Hematopoietic multipotent progenitor cell treated with erythropoietin and hydrocortisone succinate and interleukin-3 and kit ligand, for 17 days (in vitro differentiated cells): ENCODE data around the gene DTX2.
"Not testable (repeated sequence)": the region's sequence is repeated elsewhere in the genome, so short reads cannot be mapped to it uniquely, and the experiment has no call there.

Experiments
- DNase-seq: peaks from one replicate; pipeline ENCODE4 v3.0.0-alpha.2; 2015; ENCODE audit warnings: low spot score

Gene DTX2

DNA sequence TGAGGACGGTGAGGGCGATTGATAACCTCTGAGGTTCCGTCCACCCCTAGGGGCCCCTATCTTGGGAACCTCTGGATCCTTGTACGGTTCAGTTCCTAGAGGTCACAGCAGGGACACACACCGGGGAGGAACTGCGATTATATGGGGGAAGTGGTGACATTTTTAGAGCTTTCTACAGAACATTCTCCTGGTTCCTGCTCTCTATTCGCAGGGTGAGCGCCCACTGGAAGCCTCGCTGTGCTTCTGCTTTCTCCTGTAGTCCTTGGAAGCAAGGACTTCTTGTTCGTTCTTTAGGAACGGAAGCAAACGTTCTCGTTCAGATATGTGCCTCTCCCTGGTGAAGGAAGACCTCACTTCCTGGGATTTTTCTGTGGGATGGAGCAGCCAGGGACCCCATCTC lies 26.5 kb downstream of the DTX2 start:
- not testable (repeated sequence) for DNase-seq

DNA sequence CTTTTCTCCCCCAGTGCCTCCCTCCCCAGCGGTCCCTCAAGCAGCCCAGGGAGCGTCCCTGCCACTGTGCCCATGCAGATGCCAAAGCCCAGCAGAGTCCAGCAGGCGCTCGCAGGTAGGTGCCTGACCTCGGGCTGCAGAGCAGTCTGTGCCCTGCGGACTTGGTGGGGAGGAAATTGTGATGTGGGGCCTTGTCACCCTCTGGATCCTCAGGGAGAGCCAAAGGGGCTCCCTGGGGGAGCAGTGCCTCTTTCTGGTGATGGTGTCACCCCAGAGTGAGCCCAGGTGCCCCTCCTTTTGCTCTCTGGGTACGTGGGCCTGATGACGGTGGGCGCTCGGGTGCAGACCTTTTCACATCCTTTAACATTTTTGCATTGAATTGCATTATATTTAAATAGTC lies 30.6 kb downstream of the DTX2 start:
- DNase-seq = not testable (repeated sequence)

DNA sequence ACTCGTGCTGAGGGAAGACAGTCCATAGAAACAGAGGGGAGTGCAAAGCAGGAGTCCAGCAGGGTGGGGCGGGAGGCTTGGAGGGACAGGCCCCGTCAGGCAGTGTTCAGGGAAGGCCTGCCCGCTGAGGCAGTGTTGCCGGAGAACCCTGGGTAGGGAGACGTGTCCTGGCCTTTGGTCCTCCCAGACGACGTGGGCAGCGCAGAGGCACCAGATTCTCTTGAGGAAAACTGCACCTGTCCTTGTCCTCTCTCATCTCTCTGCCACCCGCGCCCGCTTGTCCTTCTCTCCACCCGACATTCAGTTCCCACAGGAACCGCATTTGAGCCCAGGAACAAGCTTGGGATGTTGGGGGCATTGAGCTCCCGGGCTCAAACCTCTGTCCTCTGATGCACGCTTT lies 34.2 kb downstream of the DTX2 start:
- DNase-seq = not testable (repeated sequence)

DNA sequence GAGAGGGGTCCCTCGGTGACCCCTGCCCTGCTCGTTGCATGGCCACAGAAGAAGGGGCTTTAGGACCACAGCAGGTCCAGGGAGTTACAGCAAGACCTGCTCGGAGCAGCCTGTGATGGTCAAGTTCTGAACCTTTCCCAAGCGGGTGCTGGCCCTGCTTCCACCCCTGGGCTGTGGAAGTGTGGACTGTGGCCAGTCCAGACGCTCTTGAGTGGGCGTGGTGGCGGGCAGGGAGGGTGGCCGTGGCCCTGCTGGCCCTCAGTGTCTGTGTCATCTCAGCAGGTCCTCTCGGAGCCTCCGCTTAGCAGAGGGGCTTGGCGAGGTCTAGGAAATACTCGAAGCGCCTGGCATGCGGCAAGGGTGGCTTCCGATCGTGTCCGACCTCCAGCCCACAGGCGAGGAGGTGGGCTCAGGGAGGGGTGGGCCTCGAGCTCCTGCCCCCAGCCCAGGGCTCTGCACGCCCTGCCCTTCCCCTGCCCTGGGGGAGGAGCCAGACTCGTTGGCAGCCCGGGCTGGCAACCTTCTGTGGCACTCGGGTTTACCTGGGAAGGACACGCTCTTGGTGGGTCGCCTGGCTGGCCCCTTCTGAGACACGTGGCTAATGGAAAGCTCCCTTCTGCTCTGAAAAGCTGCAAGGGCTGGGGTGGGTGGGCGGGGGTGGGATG lies 36.5 kb downstream of the DTX2 start:
- DNase-seq = not testable (repeated sequence)

DNA sequence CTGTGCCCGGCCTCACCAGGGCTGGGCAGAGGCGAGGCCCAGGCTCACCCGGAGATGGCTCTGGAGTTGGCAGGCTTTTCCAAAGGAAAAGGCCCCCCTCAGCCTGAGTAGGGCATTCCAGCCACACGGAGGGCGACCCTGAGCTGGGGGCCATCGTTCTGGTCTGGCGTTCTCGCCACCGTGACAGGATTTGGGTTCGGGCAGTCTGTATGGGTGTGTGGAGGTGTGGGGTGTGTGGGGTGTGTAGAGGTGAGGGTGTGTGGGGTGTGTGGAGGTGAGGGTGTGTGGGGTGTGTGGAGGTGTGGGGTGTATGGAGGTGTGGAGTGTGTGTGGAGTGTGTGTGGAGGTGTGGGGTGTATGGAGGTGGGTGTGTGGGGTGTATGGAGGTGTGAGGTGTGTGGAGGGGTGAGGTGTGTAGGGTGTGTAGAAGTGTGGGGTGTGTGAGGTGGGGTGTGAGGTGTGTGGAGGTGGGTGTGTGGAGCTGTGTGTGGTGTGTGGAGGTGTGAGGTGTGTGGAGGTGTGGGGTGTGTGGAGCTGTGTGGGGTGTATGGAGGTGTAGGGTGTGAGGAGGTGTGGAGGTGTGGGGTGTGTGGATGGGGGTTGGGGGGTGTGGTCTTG lies 37.2 kb downstream of the DTX2 start:
- not testable (repeated sequence) for DNase-seq

DNA sequence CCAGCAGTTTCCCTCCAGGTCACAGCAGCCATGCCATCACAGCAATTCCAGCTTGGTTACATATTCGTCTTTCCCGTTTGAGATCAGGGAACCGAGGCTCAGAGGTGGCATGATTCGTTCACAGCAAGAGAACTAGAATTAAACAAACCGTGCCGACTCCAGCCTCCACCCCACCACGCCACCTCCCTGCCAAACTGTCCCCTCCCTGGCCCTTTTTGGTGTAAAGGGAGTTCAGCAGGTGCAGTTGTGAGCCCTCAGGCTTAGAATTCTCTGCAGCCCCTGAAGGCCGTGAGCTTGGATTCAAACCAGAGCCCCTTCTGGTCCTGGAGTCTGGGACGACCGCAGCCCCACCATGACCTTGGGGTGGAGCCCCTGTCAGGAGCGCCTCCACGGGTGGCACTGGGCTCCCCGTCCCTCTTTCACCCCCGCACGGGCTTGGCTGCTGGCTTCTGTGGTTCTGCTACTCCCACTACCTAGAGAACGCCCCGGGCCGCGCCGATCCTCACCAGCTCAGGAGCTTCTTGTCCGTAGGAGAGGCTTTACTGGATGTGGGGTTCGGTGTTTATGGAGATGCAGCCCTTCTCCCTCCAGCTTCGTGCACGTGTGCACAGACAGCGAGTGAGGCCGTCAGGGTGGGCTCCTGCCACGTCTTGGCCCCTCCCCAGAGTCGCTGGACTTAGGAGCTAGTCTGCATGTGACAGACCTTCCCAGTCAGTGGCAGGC lies 37.9 kb downstream of the DTX2 start:
- not testable (repeated sequence) for DNase-seq

DNA sequence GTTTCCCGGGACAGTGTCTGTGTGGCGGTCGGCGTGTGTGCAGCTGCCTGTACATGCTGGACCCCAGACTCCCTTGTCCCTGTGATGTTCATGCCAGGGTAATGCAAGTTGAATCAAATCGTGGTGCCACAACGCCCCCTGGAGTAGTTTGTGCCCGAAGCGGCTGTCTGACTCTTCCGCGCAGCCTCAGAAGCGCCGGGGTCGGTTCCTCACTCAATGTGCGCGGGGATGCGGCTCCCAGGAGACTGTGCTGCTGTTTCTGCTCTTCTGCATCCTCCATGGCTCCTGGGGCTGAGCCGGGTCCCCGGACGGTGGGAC lies 38.4 kb downstream of the DTX2 start:
- DNase-seq = not testable (repeated sequence)

DNA sequence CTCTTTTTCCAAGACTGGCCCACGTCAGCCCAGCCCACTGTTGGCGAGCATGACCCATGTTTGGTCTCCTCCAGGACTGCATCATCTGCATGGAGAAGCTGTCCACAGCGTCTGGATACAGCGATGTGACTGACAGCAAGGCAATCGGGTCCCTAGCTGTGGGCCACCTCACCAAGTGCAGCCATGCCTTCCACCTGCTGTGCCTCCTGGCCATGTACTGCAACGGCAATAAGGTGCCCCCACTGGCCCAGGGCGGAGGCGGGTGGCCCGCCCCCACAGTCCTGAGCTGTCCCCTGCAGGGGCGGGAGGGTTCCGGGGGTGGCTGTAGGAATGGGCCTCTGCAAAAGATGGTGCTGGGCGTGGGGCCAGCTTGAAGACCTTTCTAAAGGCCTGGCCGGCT lies 40.7 kb downstream of the DTX2 start:
- not testable (repeated sequence) for DNase-seq

DNA sequence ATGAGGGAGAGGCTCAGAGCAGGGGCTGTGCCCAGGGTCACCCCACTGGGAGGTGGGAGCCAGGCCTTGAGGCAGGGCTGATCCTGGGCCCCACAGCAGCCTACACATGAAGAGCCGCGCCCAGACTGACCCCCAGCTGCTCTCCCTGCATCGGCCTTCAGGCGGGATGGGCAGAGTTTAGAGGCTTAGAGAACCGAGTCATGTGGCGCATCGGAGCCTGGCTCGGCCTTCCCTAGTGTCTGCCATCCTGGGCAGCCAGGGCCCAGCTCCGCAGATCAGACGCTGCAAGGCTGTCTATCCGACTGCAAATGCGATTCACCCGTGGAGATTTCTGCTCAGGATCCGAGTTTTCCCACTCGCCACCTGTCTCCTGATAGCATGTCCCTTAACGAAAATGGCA lies 41.3 kb downstream of the DTX2 start:
- not testable (repeated sequence) for DNase-seq

DNA sequence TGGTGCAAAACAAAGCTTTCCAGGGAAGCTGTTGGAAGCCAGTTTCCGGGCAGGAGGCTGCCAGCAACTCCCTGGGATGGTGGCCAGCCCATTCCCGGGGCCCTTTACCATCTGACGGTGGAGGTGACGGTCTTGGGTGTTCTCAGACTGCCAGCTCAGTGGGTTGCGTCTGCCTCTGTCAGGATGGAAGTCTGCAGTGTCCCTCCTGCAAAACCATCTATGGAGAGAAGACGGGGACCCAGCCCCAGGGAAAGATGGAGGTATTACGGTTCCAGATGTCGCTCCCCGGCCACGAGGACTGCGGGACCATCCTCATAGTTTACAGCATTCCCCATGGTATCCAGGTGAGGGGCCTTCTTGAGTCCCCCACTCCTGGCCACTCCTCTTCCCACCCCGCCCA lies 41.7 kb downstream of the DTX2 start:
- not testable (repeated sequence) for DNase-seq

DNA sequence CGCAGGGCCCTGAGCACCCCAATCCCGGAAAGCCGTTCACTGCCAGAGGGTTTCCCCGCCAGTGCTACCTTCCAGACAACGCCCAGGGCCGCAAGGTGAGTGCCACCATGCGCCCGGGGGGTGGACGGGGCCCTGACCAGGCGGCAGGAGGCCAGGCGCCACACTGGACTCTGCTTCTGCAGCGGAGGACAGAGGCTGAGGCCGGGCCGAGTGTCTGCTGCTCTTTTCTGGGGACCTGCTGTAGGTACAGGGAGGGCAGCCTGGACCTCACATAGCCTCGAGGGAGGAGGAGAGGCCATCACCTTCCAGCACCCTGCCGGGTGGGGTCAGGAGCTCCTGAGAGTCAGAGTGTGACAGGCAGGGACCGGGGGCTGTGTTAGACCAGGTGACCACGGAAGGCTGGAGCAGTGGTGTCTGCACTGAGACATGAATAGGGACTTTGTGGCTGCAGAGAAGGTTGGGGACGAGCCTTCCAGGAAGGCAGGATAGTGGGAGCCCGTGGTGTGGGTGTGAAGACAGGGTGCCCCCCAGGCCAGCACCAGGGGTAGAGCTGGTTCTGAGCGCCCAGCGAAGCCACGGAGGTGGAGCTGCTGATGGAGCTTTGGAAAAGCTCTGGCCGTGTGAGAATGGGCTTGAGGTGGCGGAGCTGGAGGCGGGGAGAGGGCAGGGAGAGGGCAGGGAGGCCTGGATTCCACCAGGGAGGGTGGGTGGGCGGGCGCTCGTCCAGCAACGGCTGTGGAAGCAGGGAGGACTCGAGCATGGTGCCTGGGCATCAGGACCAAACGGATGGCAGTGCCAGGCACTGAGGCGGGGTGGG lies 43.0 kb downstream of the DTX2 start:
- not testable (repeated sequence) for DNase-seq

DNA sequence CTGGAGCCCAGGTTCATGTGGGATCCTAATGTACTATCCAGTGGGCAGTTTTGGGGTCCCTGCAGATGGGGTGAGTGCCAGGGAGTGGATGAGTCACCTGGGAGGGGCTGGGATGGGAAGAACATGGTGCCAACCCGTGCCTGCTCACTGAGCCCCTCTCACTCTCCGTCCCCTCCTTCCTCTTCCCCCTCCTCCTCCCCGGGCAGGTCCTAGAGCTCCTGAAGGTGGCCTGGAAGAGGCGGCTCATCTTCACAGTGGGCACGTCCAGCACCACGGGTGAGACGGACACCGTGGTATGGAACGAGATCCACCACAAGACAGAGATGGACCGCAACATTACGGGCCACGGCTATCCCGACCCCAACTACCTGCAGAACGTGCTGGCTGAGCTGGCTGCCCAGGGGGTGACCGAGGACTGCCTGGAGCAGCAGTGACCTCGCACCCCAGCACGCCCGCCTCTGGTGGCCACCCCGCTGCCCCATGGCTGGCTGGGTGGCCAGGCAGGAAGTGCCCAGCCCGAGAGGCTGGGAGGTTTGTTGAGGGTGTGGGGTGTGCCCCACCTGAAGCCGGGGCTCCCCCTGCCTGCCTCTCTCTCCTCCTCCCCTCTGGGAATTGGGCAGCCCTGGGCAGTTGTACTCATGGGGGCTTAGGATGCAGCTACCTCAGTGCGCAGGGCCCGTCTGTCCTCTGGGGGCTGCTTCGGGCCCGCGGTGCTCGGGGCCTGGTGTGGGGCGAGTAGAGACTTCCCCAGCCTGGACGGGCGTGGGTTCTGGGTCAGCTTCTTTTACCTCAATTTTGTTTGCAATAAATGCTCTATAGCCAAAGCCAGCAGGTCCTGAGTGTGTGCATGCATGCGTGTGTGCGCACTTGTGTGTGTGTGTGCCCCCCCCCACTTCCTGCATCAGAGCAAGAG lies 43.9 kb downstream of the DTX2 start:
- no peak for DNase-seq

DNA sequence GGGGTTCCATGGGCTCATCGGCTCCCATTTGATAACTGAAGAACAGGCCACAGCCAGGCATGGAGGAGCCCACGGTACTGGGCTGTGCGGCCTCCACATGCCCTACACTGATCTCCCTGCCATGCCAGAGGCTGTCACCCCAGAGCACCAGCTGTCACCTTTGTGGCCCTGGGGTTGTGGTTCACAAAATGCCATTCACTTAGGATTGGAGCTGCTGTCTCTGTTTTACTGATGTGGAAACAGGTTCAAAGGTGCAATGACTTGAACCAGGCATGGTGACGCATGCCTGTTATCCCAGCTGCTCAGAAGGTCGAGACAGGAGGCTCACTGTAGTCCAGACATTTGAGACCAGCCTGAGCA lies 44.6 kb downstream of the DTX2 start:
- no peak for DNase-seq

DNA sequence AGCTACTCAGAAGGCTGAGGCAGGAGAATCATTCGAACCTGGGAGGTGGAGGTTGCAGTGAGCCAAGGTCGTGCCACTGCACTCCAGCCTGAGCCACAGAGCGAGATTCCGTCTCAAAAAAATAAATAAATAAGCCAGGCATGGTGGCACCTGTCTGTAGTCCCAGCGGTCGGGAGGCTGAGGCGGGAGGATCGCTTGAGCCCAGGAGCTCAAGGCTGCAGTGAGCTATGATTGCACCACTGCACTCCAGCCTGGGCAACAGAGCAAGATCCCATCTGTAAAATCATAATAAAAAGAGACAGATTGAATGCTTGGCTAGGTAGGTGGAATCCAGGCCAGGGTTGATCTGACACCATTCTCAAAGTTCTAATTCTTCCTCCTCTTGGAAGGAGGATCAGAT lies 45.1 kb downstream of the DTX2 start:
- DNase-seq = not testable (repeated sequence)

DNA sequence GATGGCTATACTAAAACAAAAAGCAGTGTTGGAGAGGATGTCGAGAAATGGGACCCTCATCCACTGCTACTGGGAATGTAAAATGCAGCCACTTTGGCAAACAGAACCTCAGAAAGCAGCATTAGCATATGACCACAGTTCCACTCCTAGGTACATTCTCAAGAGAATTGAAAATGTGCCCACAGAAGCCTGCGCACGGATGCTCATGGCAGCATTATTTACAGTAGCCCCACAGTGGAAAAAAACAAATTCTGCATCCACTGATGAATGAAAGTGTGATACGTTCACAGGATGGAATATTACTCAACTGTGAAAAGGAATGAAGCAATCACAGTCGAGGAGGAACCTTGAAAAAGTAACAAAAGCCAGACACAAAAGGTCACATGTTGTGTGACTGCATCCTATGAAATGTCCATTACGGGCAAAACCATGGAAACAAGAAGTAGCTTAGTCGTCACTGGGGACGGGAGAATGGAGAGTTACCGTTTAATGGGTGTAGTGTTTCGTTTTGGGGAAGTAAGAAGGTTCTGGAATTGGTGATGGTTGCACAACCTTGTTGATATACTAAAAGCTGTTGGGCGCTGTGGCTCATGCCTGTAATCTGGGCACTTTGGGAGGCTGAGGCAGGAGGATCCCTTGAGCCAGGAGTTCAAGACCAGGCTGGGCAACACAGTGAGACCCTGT lies 46.4 kb downstream of the DTX2 start:
- peak; percentile 1 for DNase-seq

DNA sequence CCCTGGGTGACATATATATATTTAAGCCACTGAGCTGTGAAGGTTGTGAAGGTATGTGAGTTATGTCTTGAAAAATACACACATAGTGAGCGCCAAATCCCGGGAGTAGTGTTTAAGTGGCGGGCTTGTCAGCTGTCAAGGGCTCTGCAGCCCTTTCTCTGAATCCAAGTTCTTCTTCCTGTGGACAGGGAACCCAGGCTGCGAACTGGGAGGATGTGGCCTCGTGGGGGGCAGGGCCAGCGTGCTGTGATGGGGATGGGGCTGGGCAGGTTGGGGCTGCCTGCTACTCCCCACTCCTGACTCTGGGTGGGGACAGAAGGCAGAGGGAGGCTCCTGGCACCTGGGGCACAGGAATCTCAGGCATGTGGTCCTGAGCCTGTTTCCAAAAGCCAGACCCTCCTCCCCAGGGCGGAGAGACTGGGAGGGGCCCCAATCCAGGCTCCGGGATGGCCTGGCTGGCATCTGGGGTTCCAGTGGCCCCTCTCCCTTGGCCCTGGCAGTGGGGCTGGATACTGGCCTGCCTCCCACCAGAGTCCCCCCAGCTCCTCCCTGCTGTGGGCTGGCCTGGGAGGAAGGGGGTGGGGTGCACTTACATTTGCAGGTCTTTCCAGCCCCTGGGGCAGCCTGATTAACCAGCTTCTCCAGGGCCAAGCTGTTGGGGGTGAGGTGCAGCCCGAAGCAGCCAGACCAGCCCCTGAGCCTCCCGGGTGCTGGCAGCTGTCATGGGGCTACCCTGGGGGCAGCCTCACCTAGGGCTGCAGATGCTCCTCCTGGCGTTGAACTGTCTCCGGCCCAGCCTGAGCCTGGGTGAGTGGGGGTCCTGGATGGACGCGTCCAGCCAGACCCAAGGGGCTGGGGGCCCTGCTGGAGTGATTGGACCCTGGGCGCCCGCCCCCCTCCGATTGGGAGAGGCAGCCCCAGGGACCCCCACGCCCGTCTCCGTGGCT lies 48.7 kb downstream of the DTX2 start, which contains the start of gene UPK3B:
TSS of gene UPK3B (plus strand) at position 622 of the 947 bp plus-strand sequence. CDS start at position 723, 101 bp downstream.
- DNase-seq = no peak

DNA sequence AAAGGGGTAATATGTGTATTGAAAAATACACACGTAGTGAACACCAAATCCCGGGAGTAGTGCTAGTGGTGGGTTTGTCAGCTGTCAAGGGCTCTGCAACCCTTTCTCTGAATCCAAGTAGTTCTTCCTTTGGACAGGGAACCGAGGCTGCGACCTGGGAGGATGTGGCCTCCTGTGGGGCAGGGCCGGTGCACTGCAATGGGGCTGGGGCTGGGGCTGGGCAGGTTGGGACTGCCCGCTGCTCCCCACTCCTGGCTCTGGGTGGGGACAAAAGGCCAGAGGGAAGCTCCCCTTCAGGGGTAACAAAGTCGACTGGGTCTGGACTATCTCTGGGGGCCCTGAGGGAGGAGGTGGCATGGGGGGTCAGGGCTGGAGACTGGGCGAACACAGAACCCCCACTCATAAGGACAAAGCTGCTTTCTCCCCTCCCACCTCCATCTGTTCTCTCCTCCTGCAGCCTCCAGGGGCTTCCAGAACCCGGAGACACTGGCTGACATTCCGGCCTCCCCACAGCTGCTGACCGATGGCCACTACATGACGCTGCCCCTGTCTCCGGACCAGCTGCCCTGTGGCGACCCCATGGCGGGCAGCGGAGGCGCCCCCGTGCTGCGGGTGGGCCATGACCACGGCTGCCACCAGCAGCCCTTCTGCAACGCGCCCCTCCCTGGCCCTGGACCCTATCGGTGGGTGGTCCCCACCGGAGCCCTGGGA lies 49.8 kb downstream of the DTX2 start:
- DNase-seq = not testable (repeated sequence)

DNA sequence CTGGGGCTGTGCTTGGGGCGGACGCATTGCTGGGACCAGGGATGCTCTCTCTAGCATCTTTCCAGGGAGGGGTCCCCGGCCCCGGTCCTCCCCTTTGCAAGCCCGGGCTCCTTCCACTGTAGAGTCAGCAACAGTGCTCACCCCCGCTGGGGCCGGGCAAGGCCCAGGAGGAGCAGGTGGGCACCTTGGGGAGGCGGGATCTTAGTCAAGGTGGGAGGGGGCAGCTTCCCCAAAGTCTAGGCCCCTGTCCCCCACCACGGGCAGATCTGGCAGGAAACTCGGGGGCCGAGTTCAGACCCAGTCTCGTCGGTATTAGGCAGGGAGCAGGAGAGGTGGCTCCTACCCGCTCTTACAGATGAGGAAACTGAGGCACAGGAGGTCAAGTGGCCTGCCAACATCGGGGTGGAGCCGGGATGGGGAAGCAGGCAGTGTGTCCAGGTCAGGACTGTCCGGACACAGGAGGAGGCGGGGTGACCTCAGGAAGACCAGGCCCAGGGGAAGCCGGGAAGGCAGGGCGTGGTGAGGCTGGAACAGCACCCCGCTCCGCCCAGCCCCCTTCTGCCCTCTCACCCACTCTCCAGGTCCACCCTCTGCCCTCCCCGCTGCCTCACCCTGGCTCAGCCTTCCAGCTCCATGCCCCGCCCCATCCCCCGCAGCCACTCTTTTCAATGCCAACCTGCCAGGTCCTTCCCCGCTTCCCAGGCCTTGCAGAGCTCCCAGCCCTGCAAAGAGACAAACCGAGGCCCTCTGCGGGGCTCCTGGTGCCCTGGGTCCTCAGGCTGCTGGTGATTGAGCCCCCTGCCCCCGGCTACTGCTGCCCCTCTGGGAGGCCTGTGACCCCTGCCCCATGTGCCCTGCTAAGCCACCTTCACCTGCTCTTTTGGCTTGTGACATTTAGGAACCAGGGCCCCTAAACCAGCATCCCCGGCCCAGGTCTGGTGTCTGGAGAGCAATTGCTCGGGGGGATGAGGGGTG lies 50.7 kb downstream of the DTX2 start:
- DNase-seq = not testable (repeated sequence)
